Measurements from ENCODE around the gene TSPAN17. TPM values are rescaled to one million over a fixed set of nuclear protein-coding genes. Genes with fewer than 3 reads are reported as not detected.

TSPAN17 gene
- total RNA-seq, 1 donor from 2014 or later = 49.8 TPM

- no peaks in the 10 kb centered on the region for H3K36me3 Mint-ChIP-seq (ENCODE audit: low read depth)
- no peaks in the 10 kb centered on the region for H3K4me1 Mint-ChIP-seq (ENCODE audit: low read depth)
These were observed 44.2 kb downstream of the TSPAN17 start for GRCh38 chr5:176691524-176691923.

GRCh38 chr5:176692326-176692725, 45.0 kb downstream of the TSPAN17 start:
- no peak for DNase-seq (ENCODE audit: low spot score)
- Mint-ChIP-seq H3K27me3 (ENCODE audit: low read depth) (peaks cover 76% of the 10 kb centered on the region), H3K27ac (ENCODE audit: unreplicated experiment) (no peak overlapping the region), H3K9me3 (ENCODE audit: low read depth) (no peaks in the 10 kb centered on the region), H3K36me3 (ENCODE audit: low read depth) (no peaks in the 10 kb centered on the region), H3K4me3 (ENCODE audit: unreplicated experiment) (no peak overlapping the region), H3K4me1 (ENCODE audit: low read depth) (no peaks in the 10 kb centered on the region)
- no peak for TF ChIP-seq CTCF (IDR thresholded peaks at IDR 0.05)

More at GRCh38 chr5:176691524-176691923, 44.2 kb downstream of the TSPAN17 start:
- peaks cover 72% of the 10 kb centered on the region for H3K27me3 Mint-ChIP-seq (ENCODE audit: low read depth)
- H3K9me3 Mint-ChIP-seq (ENCODE audit: low read depth) = no peaks in the 10 kb centered on the region
- DNase-seq (ENCODE audit: low spot score) = no peak
- no peak overlapping the region for H3K4me3 Mint-ChIP-seq (ENCODE audit: unreplicated experiment)
- H3K27ac Mint-ChIP-seq (ENCODE audit: unreplicated experiment) = no peak overlapping the region
- no peak for TF ChIP-seq CTCF (IDR thresholded peaks at IDR 0.05)

- Mint-ChIP-seq H3K4me3 (ENCODE audit: unreplicated experiment) (no peak overlapping the region), H3K36me3 (ENCODE audit: low read depth) (no peaks in the 10 kb centered on the region), H3K4me1 (ENCODE audit: low read depth) (no peaks in the 10 kb centered on the region), H3K9me3 (ENCODE audit: low read depth) (no peaks in the 10 kb centered on the region), H3K27me3 (ENCODE audit: low read depth) (peaks cover 82% of the 10 kb centered on the region), H3K27ac (ENCODE audit: unreplicated experiment) (no peak overlapping the region)
- no peak for DNase-seq (ENCODE audit: low spot score)
- no peak for TF ChIP-seq CTCF (IDR thresholded peaks at IDR 0.05)
These were observed 45.7 kb downstream of the TSPAN17 start for GRCh38 chr5:176692839-176693476.

- H3K27me3 Mint-ChIP-seq (ENCODE audit: low read depth) = peaks cover 87% of the 10 kb centered on the region
- TF ChIP-seq CTCF (IDR thresholded peaks at IDR 0.05) = no peak
- H3K36me3 Mint-ChIP-seq (ENCODE audit: low read depth) = no peaks in the 10 kb centered on the region
- no peak overlapping the region for H3K4me3 Mint-ChIP-seq (ENCODE audit: unreplicated experiment)
- no peak for DNase-seq (ENCODE audit: low spot score)
- H3K9me3 Mint-ChIP-seq (ENCODE audit: low read depth) = no peaks in the 10 kb centered on the region
- H3K27ac Mint-ChIP-seq (ENCODE audit: unreplicated experiment) = no peak overlapping the region
- no peaks in the 10 kb centered on the region for H3K4me1 Mint-ChIP-seq (ENCODE audit: low read depth)
These were observed 46.2 kb downstream of the TSPAN17 start for GRCh38 chr5:176693477-176693851.

- DNase-seq (ENCODE audit: low spot score) = no peak
- no peak overlapping the region for H3K27ac Mint-ChIP-seq (ENCODE audit: unreplicated experiment)
- H3K27me3 Mint-ChIP-seq (ENCODE audit: low read depth) = peaks cover 94% of the 10 kb centered on the region
- no peaks in the 10 kb centered on the region for H3K4me1 Mint-ChIP-seq (ENCODE audit: low read depth)
- no peaks in the 10 kb centered on the region for H3K36me3 Mint-ChIP-seq (ENCODE audit: low read depth)
- no peak for TF ChIP-seq CTCF (IDR thresholded peaks at IDR 0.05)
- no peaks in the 10 kb centered on the region for H3K9me3 Mint-ChIP-seq (ENCODE audit: low read depth)
- no peak overlapping the region for H3K4me3 Mint-ChIP-seq (ENCODE audit: unreplicated experiment)
These were observed 46.9 kb downstream of the TSPAN17 start for GRCh38 chr5:176694146-176694545.
